Activated CD8-positive, alpha-beta memory T cell treated with anti-CD3 and anti-CD28 coated beads, Interleukin-2, amount 50 U/mL, for 4 hours (primary cell): Measurements from ENCODE around the gene LRRC25.
"Not testable (repeated sequence)": the region's sequence is repeated elsewhere in the genome, so short reads cannot be mapped to it uniquely, and the experiment has no call there.

Experiments
- DNase-seq: peaks from one replicate; pipeline ENCODE4 v3.0.0-alpha.2; 2020

LRRC25 gene

GRCh38 chr19:18424122-18424889 lies 26.9 kb upstream of the LRRC25 start:
- DNase-seq, result no peak

- no peak for DNase-seq
Observed at GRCh38 chr19:18423258-18424020, 26.0 kb upstream of the LRRC25 start.

GRCh38 chr19:18422530-18423191 lies 25.2 kb upstream of the LRRC25 start:
- DNase-seq, result no peak

- DNase-seq, result no peak
Observed at GRCh38 chr19:18421371-18421959, 24.0 kb upstream of the LRRC25 start.

GRCh38 chr19:18420930-18421329 lies 23.5 kb upstream of the LRRC25 start:
- no peak for DNase-seq

GRCh38 chr19:18419699-18420460 lies 22.5 kb upstream of the LRRC25 start:
- DNase-seq, result peak; percentile 45

- peak; percentile 64 for DNase-seq
Observed at GRCh38 chr19:18419195-18419698, 21.8 kb upstream of the LRRC25 start, which contains the start of gene SSBP4. SSBP4 (plus strand) TSS chr19:18419398; CDS start chr19:18419649, 251 bp downstream.

GRCh38 chr19:18418483-18419194 lies 21.2 kb upstream of the LRRC25 start:
- DNase-seq, result peak; percentile 31

GRCh38 chr19:18418029-18418482 lies 20.6 kb upstream of the LRRC25 start:
- DNase-seq, result peak; percentile 46

GRCh38 chr19:18417250-18418028 lies 20.0 kb upstream of the LRRC25 start:
- DNase-seq, result peak; percentile 29

GRCh38 chr19:18416778-18417249 lies 19.4 kb upstream of the LRRC25 start:
- DNase-seq, result peak; percentile 56

- no peak for DNase-seq
Observed at GRCh38 chr19:18415178-18415867, 17.9 kb upstream of the LRRC25 start.

- no peak for DNase-seq
Observed at GRCh38 chr19:18414504-18415177, 17.2 kb upstream of the LRRC25 start.

GRCh38 chr19:18412610-18413239 lies 15.3 kb upstream of the LRRC25 start:
- no peak for DNase-seq

GRCh38 chr19:18408053-18408476 lies 10.6 kb upstream of the LRRC25 start:
- DNase-seq, result no peak

- no peak for DNase-seq
Observed at GRCh38 chr19:18406749-18407148, 9.3 kb upstream of the LRRC25 start.

- DNase-seq, result not testable (repeated sequence)
Observed at GRCh38 chr19:18405754-18406153, 8.3 kb upstream of the LRRC25 start.

GRCh38 chr19:18402455-18403248 lies 5.2 kb upstream of the LRRC25 start:
- not testable (repeated sequence) for DNase-seq
